Measurements from ENCODE around the gene KRT39. TPM values are rescaled to one million over a fixed set of nuclear protein-coding genes. Genes with fewer than 3 reads are reported as not detected.
A peak's percentile ranks its signal among the peaks of the same experiment; 100 is the strongest.
"Not testable (repeated sequence)": the region's sequence is repeated elsewhere in the genome, so short reads cannot be mapped to it uniquely, and the experiment has no call there.

KRT39 gene
- total RNA-seq, result not detected

DNA sequence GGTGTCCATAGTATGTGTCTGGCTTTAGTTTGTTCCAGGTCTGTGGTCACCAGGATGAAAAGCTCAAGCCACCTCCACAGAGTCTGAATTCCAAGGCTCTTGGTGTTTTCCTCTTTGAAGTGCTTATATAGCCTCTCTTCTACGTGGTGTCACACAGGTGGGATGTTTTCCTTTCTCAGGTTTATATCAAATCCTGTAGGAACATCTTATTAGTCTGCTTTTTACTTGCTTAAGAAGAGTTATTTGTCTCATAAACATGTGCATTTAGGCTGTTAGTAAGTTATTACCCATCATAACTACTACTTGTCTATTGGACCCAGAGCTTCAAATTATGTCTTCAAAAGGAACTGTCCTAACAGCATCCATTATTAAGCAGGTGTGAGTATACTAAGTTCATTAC lies at the start of gene KRT39:
Gene KRT39, minus strand, starts transcription at position 101 of the 400 bp plus-strand sequence. Its CDS starts 92 bp downstream, at position 9.
- no peak for DNase-seq
- Mint-ChIP-seq H3K4me1 (ENCODE audit: low read depth) (peaks cover 4% of the 10 kb centered on the region), H3K9me3 (no peaks in the 10 kb centered on the region), H3K36me3 (ENCODE audit: insufficient read depth in 2 of 2) (no peaks in the 10 kb centered on the region), H3K4me3 (no peak within 1 kb of the TSS), H3K27me3 (ENCODE audit: low read depth) (peaks cover 12% of the 10 kb centered on the region), H3K27ac (no peak within 1 kb of the TSS)
- ATAC-seq (replicated peaks in 1 of 2), result no peak

- Mint-ChIP-seq H3K4me3 (no peak overlapping the region), H3K9me3 (no peaks in the 10 kb centered on the region), H3K27me3 (ENCODE audit: low read depth) (peaks cover 7% of the 10 kb centered on the region), H3K36me3 (ENCODE audit: insufficient read depth in 2 of 2) (no peaks in the 10 kb centered on the region), H3K27ac (no peak overlapping the region), H3K4me1 (ENCODE audit: low read depth) (no peaks in the 10 kb centered on the region)
- ATAC-seq (replicated peaks in 1 of 2) (no peak), DNase-seq (no peak)
Measured at GRCh38 chr17:41015454-41015853, 48.7 kb upstream of the KRT39 start.

DNA sequence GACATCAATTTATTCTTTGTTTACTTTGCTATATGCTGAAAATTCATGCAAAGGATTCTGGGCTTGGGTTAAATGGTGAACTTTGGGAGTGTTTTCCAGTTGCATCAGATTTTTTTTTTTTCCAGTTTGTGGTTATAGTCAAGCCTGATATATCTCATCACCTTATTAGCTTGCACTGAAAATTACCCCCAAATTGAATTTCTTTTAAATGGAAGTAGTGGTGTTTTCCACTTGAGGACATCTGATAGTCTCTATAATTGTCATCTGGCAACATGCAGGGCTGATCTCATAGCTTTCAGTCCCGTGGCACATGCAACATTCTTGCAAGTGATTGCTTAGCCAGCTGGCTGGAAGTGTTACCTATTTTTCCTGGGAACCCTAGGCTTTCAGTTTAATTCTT lies 46.9 kb upstream of the KRT39 start:
- H3K4me3 Mint-ChIP-seq, result no peak overlapping the region
- no peak for ATAC-seq (replicated peaks in 1 of 2)
- no peaks in the 10 kb centered on the region for H3K9me3 Mint-ChIP-seq
- no peak overlapping the region for H3K27ac Mint-ChIP-seq
- H3K4me1 Mint-ChIP-seq (ENCODE audit: low read depth), result no peaks in the 10 kb centered on the region
- H3K36me3 Mint-ChIP-seq (ENCODE audit: insufficient read depth in 2 of 2), result no peaks in the 10 kb centered on the region
- H3K27me3 Mint-ChIP-seq (ENCODE audit: low read depth), result peaks cover 7% of the 10 kb centered on the region
- no peak for DNase-seq

- H3K4me1 Mint-ChIP-seq (ENCODE audit: low read depth), result no peaks in the 10 kb centered on the region
- no peaks in the 10 kb centered on the region for H3K9me3 Mint-ChIP-seq
- peaks cover 7% of the 10 kb centered on the region for H3K27me3 Mint-ChIP-seq (ENCODE audit: low read depth)
- DNase-seq (no peak), ATAC-seq (replicated peaks in 1 of 2) (no peak)
- no peaks in the 10 kb centered on the region for H3K36me3 Mint-ChIP-seq (ENCODE audit: insufficient read depth in 2 of 2)
- H3K27ac Mint-ChIP-seq, result no peak overlapping the region
- no peak overlapping the region for H3K4me3 Mint-ChIP-seq
Measured at GRCh38 chr17:41013181-41013580, 46.4 kb upstream of the KRT39 start.

DNA sequence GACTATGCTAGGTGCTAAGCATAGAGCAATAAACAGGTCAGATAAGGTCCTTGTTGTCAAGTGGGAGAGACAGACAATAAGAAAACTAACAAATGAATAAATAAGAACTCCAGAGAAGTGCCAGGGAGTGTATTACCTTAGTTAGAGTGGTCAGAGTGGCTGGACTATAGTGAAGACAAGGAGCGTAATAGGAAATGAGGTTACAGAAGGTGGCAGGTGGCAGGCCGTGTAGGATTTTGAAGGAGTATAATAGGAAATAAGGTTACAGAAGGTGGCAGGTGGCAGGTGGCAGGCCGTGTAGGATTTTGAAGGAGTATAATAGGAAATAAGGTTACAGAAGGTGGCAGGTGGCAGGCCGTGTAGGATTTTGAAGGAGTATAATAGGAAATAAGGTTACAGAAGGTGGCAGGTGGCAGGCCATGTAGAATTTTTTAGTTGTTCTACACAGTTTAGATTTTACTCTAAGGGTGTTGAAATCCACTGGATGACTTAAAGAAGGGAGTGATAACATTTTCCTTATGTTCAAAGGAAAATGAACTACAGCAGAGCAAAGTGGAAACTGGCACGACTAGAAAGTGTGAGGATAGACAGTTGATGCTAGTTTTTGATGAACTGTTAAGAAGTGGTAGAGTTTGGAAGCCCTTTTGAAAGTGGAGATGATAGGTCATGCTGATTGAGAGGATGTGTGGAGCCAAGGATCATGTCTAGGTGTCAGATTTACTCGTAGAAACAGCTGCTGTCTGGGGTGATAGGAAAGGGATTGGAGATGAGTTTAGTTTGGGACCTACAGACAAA lies 45.8 kb upstream of the KRT39 start:
- ATAC-seq (replicated peaks in 1 of 2), result no peak
- no peak overlapping the region for H3K27ac Mint-ChIP-seq
- no peak for DNase-seq
- peaks cover 7% of the 10 kb centered on the region for H3K27me3 Mint-ChIP-seq (ENCODE audit: low read depth)
- no peak overlapping the region for H3K4me3 Mint-ChIP-seq
- no peaks in the 10 kb centered on the region for H3K9me3 Mint-ChIP-seq
- no peaks in the 10 kb centered on the region for H3K4me1 Mint-ChIP-seq (ENCODE audit: low read depth)
- H3K36me3 Mint-ChIP-seq (ENCODE audit: insufficient read depth in 2 of 2), result no peaks in the 10 kb centered on the region

GRCh38 chr17:41010441-41010840 lies 43.7 kb upstream of the KRT39 start:
- peaks cover 1% of the 10 kb centered on the region for H3K27me3 Mint-ChIP-seq (ENCODE audit: low read depth)

GRCh38 chr17:41009936-41010335 lies 43.2 kb upstream of the KRT39 start:
- ATAC-seq (replicated peaks in 1 of 2) (no peak), DNase-seq (no peak)
- Mint-ChIP-seq H3K9me3 (no peaks in the 10 kb centered on the region), H3K27me3 (ENCODE audit: low read depth) (no peaks in the 10 kb centered on the region), H3K36me3 (ENCODE audit: insufficient read depth in 2 of 2) (no peaks in the 10 kb centered on the region), H3K4me1 (ENCODE audit: low read depth) (no peaks in the 10 kb centered on the region), H3K4me3 (no peak overlapping the region), H3K27ac (no peak overlapping the region)

More at GRCh38 chr17:41010441-41010840, 43.7 kb upstream of the KRT39 start:
- no peaks in the 10 kb centered on the region for H3K4me1 Mint-ChIP-seq (ENCODE audit: low read depth)
- H3K27ac Mint-ChIP-seq, result no peak overlapping the region
- H3K36me3 Mint-ChIP-seq (ENCODE audit: insufficient read depth in 2 of 2), result no peaks in the 10 kb centered on the region
- H3K4me3 Mint-ChIP-seq, result no peak overlapping the region
- ATAC-seq (replicated peaks in 1 of 2) (no peak), DNase-seq (no peak)
- H3K9me3 Mint-ChIP-seq, result no peaks in the 10 kb centered on the region

GRCh38 chr17:41009301-41009760 lies 42.6 kb upstream of the KRT39 start:
- ATAC-seq (replicated peaks in 1 of 2) (no peak), DNase-seq (no peak)
- Mint-ChIP-seq H3K9me3 (no peaks in the 10 kb centered on the region), H3K4me1 (ENCODE audit: low read depth) (no peaks in the 10 kb centered on the region), H3K27ac (no peak overlapping the region), H3K4me3 (no peak overlapping the region), H3K36me3 (ENCODE audit: insufficient read depth in 2 of 2) (no peaks in the 10 kb centered on the region), H3K27me3 (ENCODE audit: low read depth) (no peaks in the 10 kb centered on the region)

GRCh38 chr17:41008811-41009210 lies 42.1 kb upstream of the KRT39 start, which contains the start of gene KRTAP3-1:
Gene KRTAP3-1 (minus strand): TSS chr17:41009128. CDS start chr17:41009074, 54 bp downstream.
- DNase-seq, result no peak
- Mint-ChIP-seq H3K4me1 (ENCODE audit: low read depth) (no peaks in the 10 kb centered on the region), H3K9me3 (no peaks in the 10 kb centered on the region), H3K27me3 (ENCODE audit: low read depth) (no peaks in the 10 kb centered on the region), H3K27ac (no peak within 1 kb of the TSS), H3K36me3 (ENCODE audit: insufficient read depth in 2 of 2) (no peaks in the 10 kb centered on the region), H3K4me3 (no peak within 1 kb of the TSS)
- ATAC-seq (replicated peaks in 1 of 2), result no peak

DNA sequence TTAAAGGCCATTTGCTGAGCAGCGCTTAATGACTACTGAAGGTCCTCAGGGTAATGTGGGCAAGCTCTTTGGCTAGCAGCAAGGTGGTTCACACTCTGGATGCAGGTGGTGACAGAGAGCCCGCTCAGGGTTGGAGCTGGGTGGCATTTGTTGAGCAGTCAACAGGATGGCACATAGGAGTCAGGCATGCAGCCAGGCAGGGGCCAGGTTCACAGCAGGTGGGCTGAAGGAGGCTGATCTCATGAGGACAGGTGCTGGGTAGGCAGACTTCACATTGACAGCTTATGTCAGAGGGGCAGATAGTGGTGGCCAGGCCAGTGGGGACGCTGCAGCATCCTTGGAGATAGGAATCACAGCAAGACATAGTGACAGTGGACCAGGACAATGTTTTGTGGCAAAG lies 37.6 kb upstream of the KRT39 start:
- H3K27ac Mint-ChIP-seq, result no peak overlapping the region
- H3K4me3 Mint-ChIP-seq, result no peak overlapping the region
- no peaks in the 10 kb centered on the region for H3K9me3 Mint-ChIP-seq
- DNase-seq (no peak), ATAC-seq (replicated peaks in 1 of 2) (no peak)
- H3K4me1 Mint-ChIP-seq (ENCODE audit: low read depth), result peaks cover 6% of the 10 kb centered on the region
- H3K36me3 Mint-ChIP-seq (ENCODE audit: insufficient read depth in 2 of 2), result no peaks in the 10 kb centered on the region
- H3K27me3 Mint-ChIP-seq (ENCODE audit: low read depth), result peaks cover 2% of the 10 kb centered on the region

DNA sequence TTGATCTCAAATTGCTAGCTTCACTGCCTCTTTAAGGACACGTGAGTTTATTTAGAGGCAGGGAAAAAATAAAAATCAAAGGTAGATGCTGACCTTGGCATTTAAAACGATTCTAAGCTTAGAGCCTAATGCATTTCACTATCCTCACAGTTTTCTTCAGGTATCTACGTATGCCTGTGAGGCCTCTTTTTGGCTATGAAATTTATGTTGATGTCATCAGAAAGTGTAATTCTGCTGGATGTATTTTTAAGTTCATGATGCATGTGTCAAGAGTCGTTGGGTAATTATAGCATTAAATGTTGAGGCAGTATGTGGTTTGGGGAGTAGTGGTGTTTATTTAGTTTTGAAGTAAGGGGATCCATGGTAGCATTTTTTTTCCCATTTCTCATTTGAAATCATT lies 37.2 kb upstream of the KRT39 start:
- no peak for ATAC-seq (replicated peaks in 1 of 2)
- H3K27me3 Mint-ChIP-seq (ENCODE audit: low read depth), result peaks cover 7% of the 10 kb centered on the region

DNA sequence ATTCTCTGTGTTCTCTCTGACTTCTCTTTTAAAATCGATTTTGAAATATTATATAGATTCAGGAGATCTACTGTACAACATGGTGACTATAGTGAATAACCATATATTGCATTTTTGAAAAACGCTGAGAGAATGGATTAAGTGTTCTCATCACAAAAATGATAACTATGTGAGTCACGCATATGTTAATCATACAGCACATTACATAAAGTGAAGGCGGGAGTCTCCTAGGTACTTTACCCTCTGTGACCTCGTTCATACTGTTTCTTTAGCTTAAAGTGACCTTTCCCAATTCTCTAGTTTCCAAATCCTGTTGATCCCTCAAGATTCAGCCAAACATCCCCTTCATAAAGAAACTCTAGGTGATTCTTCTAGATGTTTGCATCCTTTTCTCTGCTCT lies 36.1 kb upstream of the KRT39 start:
- Mint-ChIP-seq H3K27ac (no peak overlapping the region), H3K4me3 (no peak overlapping the region), H3K36me3 (ENCODE audit: insufficient read depth in 2 of 2) (no peaks in the 10 kb centered on the region), H3K27me3 (ENCODE audit: low read depth) (peaks cover 15% of the 10 kb centered on the region), H3K9me3 (no peaks in the 10 kb centered on the region), H3K4me1 (ENCODE audit: low read depth) (peaks cover 6% of the 10 kb centered on the region)
- ATAC-seq (replicated peaks in 1 of 2) (peak in 1 of 2 donors; percentile 50), DNase-seq (no peak)

More for the DNA sequence above, 37.2 kb upstream of the KRT39 start:
- no peaks in the 10 kb centered on the region for H3K9me3 Mint-ChIP-seq
- peaks cover 6% of the 10 kb centered on the region for H3K4me1 Mint-ChIP-seq (ENCODE audit: low read depth)
- H3K36me3 Mint-ChIP-seq (ENCODE audit: insufficient read depth in 2 of 2), result no peaks in the 10 kb centered on the region
- no peak overlapping the region for H3K27ac Mint-ChIP-seq
- no peak overlapping the region for H3K4me3 Mint-ChIP-seq
- DNase-seq, result no peak

DNA sequence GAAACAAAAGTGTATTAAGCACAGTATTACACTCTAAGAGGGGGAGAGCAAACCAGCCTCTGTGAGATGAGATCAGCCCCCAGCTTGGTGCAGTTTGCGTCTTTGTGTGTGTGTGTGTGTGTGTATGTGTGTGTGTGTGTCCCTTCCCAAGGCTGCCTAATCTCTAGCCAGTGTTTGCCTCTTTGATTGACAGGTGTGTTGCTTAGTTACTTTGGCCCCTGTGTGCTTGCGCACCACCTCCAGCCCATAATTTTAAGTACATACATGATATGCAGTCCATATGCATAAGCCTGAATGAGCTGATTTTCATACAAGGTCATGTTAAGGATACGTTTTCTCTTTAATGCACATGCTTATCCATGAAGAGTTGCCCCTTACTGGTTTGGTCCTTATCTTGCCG lies 35.0 kb upstream of the KRT39 start:
- Mint-ChIP-seq H3K9me3 (no peaks in the 10 kb centered on the region), H3K27me3 (ENCODE audit: low read depth) (peaks cover 24% of the 10 kb centered on the region), H3K27ac (no peak overlapping the region), H3K36me3 (ENCODE audit: insufficient read depth in 2 of 2) (no peaks in the 10 kb centered on the region), H3K4me1 (ENCODE audit: low read depth) (peaks cover 6% of the 10 kb centered on the region), H3K4me3 (no peak overlapping the region)
- ATAC-seq (replicated peaks in 1 of 2) (no peak), DNase-seq (no peak)

- ATAC-seq (replicated peaks in 1 of 2), result not testable (repeated sequence)
Measured at GRCh38 chr17:40999563-40999962, 32.8 kb upstream of the KRT39 start, which contains the start of gene KRTAP3-2. Gene KRTAP3-2 (minus strand): TSS chr17:40999906. CDS start chr17:40999853, 53 bp downstream.

More at GRCh38 chr17:40999563-40999962, 32.8 kb upstream of the KRT39 start, which contains the start of gene KRTAP3-2:
- H3K36me3 Mint-ChIP-seq (ENCODE audit: insufficient read depth in 2 of 2); H3K9me3 Mint-ChIP-seq; H3K4me3 Mint-ChIP-seq; H3K4me1 Mint-ChIP-seq (ENCODE audit: low read depth); DNase-seq; H3K27ac Mint-ChIP-seq: not testable (repeated sequence)
- H3K27me3 Mint-ChIP-seq (ENCODE audit: low read depth), result peaks cover 36% of the 10 kb centered on the region

All from activated T-cell treated with anti-CD3 and anti-CD28 coated beads, Interleukin-2, amount 50 U/mL, for 72 hours (primary cell).